GM10266 (cell line): ENCODE results near the gene RETREG2.

Experiments
- DNase-seq: peaks from one replicate; pipeline ENCODE4 v3.0.0; 2012; ENCODE audit errors: extremely low spot score
- CTCF ChIP-seq: IDR thresholded peaks from 2 replicates; pipeline ENCODE4 v1.5.1; 2012; ENCODE audit warnings: mild to moderate bottlenecking, low read depth; ENCODE audit not compliant: control insufficient read depth, insufficient read depth; ENCODE audit errors: missing control alignments

Gene RETREG2

GRCh38 chr2:219160186-219161017 lies 17.7 kb upstream of the RETREG2 start, which contains the start of gene NHEJ1:
NHEJ1 (minus strand) TSS chr2:219160815; CDS start chr2:219158362, 2,453 bp downstream.
- peak; percentile 96 for TF ChIP-seq CTCF
- DNase-seq = peak; percentile 94

GRCh38 chr2:219161097-219161496 lies 17.0 kb upstream of the RETREG2 start:
- no peak for DNase-seq

GRCh38 chr2:219163156-219163555 lies 14.9 kb upstream of the RETREG2 start:
- no peak for DNase-seq

More at GRCh38 chr2:219161097-219161496, 17.0 kb upstream of the RETREG2 start:
- no peak for TF ChIP-seq CTCF

GRCh38 chr2:219165058-219165911 lies 12.8 kb upstream of the RETREG2 start:
- no peak for TF ChIP-seq CTCF
- DNase-seq = no peak

More at GRCh38 chr2:219163156-219163555, 14.9 kb upstream of the RETREG2 start:
- no peak for TF ChIP-seq CTCF

GRCh38 chr2:219167997-219168396 lies 10.1 kb upstream of the RETREG2 start:
- TF ChIP-seq CTCF = no peak

GRCh38 chr2:219168526-219168925 lies 9.5 kb upstream of the RETREG2 start:
- DNase-seq = no peak
- TF ChIP-seq CTCF = no peak

More at GRCh38 chr2:219167997-219168396, 10.1 kb upstream of the RETREG2 start:
- DNase-seq = no peak
